ENCODE data around the gene ZNF784.

GRCh38 chr19:55670280-55671053 is 46.1 kb upstream of the ZNF784 start:
- TF ChIP-seq POLR2AphosphoS5 (IDR thresholded peaks at IDR 0.05; ENCODE audit: low read depth, low read length) = no peak
- no peak for TF ChIP-seq TAF1 (IDR thresholded peaks at IDR 0.05; ENCODE audit: borderline replicate concordance, insufficient read depth, low read length)
- TF ChIP-seq REST (IDR thresholded peaks at IDR 0.05; ENCODE audit: insufficient read depth in 1 of 2, low read depth in 2 of 2, low read length in 2 of 2) = no peak
- TF ChIP-seq SIN3A (IDR thresholded peaks at IDR 0.05; ENCODE audit: borderline replicate concordance, insufficient read depth, low read length) = no peak
- TF ChIP-seq FOXP2 (optimal IDR thresholded peaks at IDR 0.05; ENCODE audit: borderline replicate concordance, extremely low read depth, extremely low read length, insufficient read depth) = no peak

Measured in PFSK-1 (cell line).